ENCODE results near the gene PDP2.

- TF ChIP-seq CTCF (IDR thresholded peaks at IDR 0.05; ENCODE audit: poor library complexity, severe bottlenecking) (no peak), EZH2 (IDR thresholded peaks at IDR 0.05; ENCODE audit: borderline replicate concordance, insufficient read depth, low read length, poor library complexity, severe bottlenecking) (no peak), EP300 (conservative IDR thresholded peaks at IDR 0.05; ENCODE audit: poor library complexity, severe bottlenecking) (no peak), TAF1 (IDR thresholded peaks at IDR 0.05; ENCODE audit: low read depth) (no peak), POLR2AphosphoS5 (IDR thresholded peaks at IDR 0.05) (no peak), REST (IDR thresholded peaks at IDR 0.05; ENCODE audit: borderline replicate concordance) (no peak)
Observed at GRCh38 chr16:66857437-66857836, 22.9 kb upstream of the PDP2 start.
